Ishikawa (cell line): ENCODE results near the gene RASGEF1C.

Source experiments
- CEBPB ChIP-seq: IDR thresholded peaks from 2 replicates; pipeline ENCODE4 v1.6.1; 2012
- CREB1 ChIP-seq: IDR thresholded peaks from 2 replicates; pipeline ENCODE4 v1.6.1; 2012; ENCODE audit warnings: low read depth
- EGR1 ChIP-seq: IDR thresholded peaks from 2 replicates; pipeline ENCODE4 v1.6.1; 2012
- EP300 ChIP-seq: IDR thresholded peaks from 2 replicates; pipeline ENCODE4 v1.6.1; 2012; ENCODE audit warnings: borderline replicate concordance
- FOXM1 ChIP-seq: IDR thresholded peaks from 2 replicates; pipeline ENCODE4 v1.6.1; 2012; ENCODE audit warnings: low read depth, borderline replicate concordance
- NFIC ChIP-seq: IDR thresholded peaks from 2 replicates; pipeline ENCODE4 v1.6.1; 2012
- RAD21 ChIP-seq: IDR thresholded peaks from 2 replicates; pipeline ENCODE4 v1.6.1; 2012; ENCODE audit warnings: low read depth
- TAF1 ChIP-seq: IDR thresholded peaks from 2 replicates; pipeline ENCODE4 v1.6.1; 2012; ENCODE audit warnings: low read depth, mild to moderate bottlenecking
- TCF12 ChIP-seq: IDR thresholded peaks from 2 replicates; pipeline ENCODE4 v1.6.1; 2012; ENCODE audit warnings: low read depth
- TEAD4 ChIP-seq: IDR thresholded peaks from 2 replicates; pipeline ENCODE4 v1.6.1; 2012
- YY1 ChIP-seq: IDR thresholded peaks from 2 replicates; pipeline ENCODE4 v1.6.1; 2012; ENCODE audit warnings: low read depth
- ZBTB7A ChIP-seq: IDR thresholded peaks from 2 replicates; pipeline ENCODE4 v1.6.1; 2012; ENCODE audit warnings: low read depth
- TF ChIP-seq, protein P1 (sequence below): IDR thresholded peaks from 2 replicates; pipeline ENCODE4 v1.6.1; 2012
- TF ChIP-seq, protein P2 (sequence below): IDR thresholded peaks from 2 replicates; pipeline ENCODE4 v1.6.1; 2012
- TF ChIP-seq, protein P3 (sequence below): IDR thresholded peaks from 2 replicates; pipeline ENCODE4 v1.6.1; 2012; ENCODE audit warnings: low read depth, mild to moderate bottlenecking

RASGEF1C gene

DNA sequence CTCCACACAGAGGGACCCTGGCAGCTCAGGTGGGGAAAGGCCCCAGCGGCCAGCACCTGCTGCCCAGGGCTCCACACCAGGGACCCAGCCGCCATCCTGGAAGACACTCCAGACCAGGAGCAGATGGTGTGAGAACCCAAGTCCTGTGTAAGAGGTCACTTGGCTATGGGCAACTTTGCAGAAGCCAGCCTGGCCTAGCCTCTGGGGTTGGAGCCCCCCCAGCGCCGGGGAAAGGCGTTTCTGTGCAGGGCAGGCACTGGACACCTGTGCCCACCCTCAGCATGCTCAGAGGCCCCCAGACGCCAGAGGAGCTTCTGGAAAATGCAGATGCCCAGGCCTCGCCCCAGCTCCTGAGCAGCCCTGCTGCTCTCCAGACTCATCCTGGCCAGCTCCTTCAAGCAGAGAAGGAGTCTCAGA lies 34.0 kb downstream of the RASGEF1C start:
- TF ChIP-seq, protein P1, sequence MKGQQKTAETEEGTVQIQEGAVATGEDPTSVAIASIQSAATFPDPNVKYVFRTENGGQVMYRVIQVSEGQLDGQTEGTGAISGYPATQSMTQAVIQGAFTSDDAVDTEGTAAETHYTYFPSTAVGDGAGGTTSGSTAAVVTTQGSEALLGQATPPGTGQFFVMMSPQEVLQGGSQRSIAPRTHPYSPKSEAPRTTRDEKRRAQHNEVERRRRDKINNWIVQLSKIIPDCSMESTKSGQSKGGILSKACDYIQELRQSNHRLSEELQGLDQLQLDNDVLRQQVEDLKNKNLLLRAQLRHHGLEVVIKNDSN: no peak
- TF ChIP-seq ZBTB7A (no peak), TEAD4 (no peak), RAD21 (no peak), EP300 (no peak), YY1 (no peak), TAF1 (no peak), CEBPB (no peak), NFIC (no peak), TCF12 (no peak), CREB1 (no peak), EGR1 (no peak), FOXM1 (no peak)
- TF ChIP-seq, protein P2, sequence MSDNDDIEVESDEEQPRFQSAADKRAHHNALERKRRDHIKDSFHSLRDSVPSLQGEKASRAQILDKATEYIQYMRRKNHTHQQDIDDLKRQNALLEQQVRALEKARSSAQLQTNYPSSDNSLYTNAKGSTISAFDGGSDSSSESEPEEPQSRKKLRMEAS: no peak
- TF ChIP-seq, protein P3, sequence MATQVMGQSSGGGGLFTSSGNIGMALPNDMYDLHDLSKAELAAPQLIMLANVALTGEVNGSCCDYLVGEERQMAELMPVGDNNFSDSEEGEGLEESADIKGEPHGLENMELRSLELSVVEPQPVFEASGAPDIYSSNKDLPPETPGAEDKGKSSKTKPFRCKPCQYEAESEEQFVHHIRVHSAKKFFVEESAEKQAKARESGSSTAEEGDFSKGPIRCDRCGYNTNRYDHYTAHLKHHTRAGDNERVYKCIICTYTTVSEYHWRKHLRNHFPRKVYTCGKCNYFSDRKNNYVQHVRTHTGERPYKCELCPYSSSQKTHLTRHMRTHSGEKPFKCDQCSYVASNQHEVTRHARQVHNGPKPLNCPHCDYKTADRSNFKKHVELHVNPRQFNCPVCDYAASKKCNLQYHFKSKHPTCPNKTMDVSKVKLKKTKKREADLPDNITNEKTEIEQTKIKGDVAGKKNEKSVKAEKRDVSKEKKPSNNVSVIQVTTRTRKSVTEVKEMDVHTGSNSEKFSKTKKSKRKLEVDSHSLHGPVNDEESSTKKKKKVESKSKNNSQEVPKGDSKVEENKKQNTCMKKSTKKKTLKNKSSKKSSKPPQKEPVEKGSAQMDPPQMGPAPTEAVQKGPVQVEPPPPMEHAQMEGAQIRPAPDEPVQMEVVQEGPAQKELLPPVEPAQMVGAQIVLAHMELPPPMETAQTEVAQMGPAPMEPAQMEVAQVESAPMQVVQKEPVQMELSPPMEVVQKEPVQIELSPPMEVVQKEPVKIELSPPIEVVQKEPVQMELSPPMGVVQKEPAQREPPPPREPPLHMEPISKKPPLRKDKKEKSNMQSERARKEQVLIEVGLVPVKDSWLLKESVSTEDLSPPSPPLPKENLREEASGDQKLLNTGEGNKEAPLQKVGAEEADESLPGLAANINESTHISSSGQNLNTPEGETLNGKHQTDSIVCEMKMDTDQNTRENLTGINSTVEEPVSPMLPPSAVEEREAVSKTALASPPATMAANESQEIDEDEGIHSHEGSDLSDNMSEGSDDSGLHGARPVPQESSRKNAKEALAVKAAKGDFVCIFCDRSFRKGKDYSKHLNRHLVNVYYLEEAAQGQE: no peak

DNA sequence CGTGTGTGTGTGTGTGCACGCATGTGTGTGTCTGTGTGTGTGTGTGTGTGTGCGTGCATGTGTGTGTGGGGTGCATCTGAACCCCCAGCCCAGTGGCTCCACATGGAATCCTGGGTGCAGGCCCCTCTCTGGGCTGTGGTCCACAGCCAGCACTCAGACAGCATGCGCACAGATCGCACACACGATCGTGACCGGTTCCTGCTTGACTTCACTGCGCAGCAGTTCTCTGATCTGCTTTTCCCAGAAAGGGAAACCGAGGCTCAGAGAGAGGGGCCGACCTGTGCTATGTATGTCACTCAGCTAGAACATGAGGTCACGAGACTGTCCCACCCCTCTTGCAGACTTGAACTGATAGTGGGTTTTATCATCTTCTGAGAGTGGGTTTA lies 34.4 kb downstream of the RASGEF1C start:
- TF ChIP-seq TEAD4 (no peak), TCF12 (no peak), TAF1 (no peak), YY1 (no peak), RAD21 (no peak), CREB1 (no peak), FOXM1 (no peak), EP300 (no peak), ZBTB7A (no peak)
- TF ChIP-seq, protein P2: no peak
- TF ChIP-seq, protein P1: no peak
- TF ChIP-seq, protein P3: no peak

GRCh38 chr5:180173875-180174586 lies 35.0 kb downstream of the RASGEF1C start:
- no peak for TF ChIP-seq CEBPB
- no peak for TF ChIP-seq NFIC
- TF ChIP-seq ZBTB7A: no peak

DNA sequence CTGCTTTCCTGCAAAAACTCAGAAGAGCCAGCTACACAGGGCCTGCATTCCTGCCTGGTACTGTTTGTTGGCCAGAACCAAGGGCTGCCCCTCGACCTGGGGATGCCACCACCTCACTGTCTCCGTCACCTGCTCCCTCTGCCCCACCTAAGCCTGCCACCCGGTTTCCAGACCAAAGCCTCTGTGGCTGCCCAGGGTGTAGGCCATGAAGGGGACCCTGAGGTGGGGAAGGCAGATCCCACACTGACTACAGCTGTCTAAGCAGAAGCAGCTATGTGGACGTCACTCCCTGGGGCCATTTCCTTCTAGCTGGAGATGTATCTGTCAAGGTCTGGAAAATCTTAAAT lies 35.8 kb downstream of the RASGEF1C start:
- TF ChIP-seq, protein P3: no peak
- no peak for TF ChIP-seq YY1
- no peak for TF ChIP-seq FOXM1
- TF ChIP-seq, protein P1: no peak
- TF ChIP-seq CEBPB: no peak
- no peak for TF ChIP-seq ZBTB7A
- TF ChIP-seq RAD21: no peak
- no peak for TF ChIP-seq NFIC
- no peak for TF ChIP-seq TEAD4
- TF ChIP-seq TAF1: no peak
- TF ChIP-seq, protein P2: no peak
- TF ChIP-seq EP300: no peak
- TF ChIP-seq CREB1: no peak
- TF ChIP-seq TCF12: no peak
- TF ChIP-seq EGR1: no peak
